C4-2B (cell line): ENCODE measurements around the gene HTT.
A peak's percentile ranks its signal among the peaks of the same experiment; 100 is the strongest.

Experiments used
- H3K27ac ChIP-seq: fragments of 450-650 bp; 2 replicates; pipeline ENCODE4 v1.5.1; 2017
- CTCF ChIP-seq: fragments of 450-650 bp; conservative IDR thresholded peaks from 2 replicates; pipeline ENCODE4 v1.5.1; 2017; ENCODE audit warnings: mild to moderate bottlenecking
- ZFX ChIP-seq: fragments of 450-650 bp; IDR thresholded peaks from 2 replicates; pipeline ENCODE4 v1.6.1; 2017

Gene HTT

GRCh38 chr4:3074846-3075651, 568 bp downstream of the HTT start:
- no peak for TF ChIP-seq CTCF
- peak; percentile 59 for TF ChIP-seq ZFX
- peak overlapping the region; percentile 77 for H3K27ac ChIP-seq

- peak overlapping the region; percentile 77 for H3K27ac ChIP-seq
- no peak for TF ChIP-seq CTCF
Observed at GRCh38 chr4:3075652-3075981, 1.1 kb downstream of the HTT start.

- no peak overlapping the region for H3K27ac ChIP-seq
- TF ChIP-seq CTCF (no peak), ZFX (no peak)
Observed at GRCh38 chr4:3077796-3078195, 3.3 kb downstream of the HTT start.

- TF ChIP-seq CTCF: no peak
- no peak for TF ChIP-seq ZFX
- H3K27ac ChIP-seq: no peak overlapping the region
Observed at GRCh38 chr4:3079694-3080123, 5.2 kb downstream of the HTT start.

GRCh38 chr4:3082925-3083515, 8.5 kb downstream of the HTT start:
- H3K27ac ChIP-seq: no peak overlapping the region
- TF ChIP-seq CTCF (no peak), ZFX (no peak)

- TF ChIP-seq CTCF: no peak
- TF ChIP-seq ZFX: no peak
- H3K27ac ChIP-seq: no peak overlapping the region
Observed at GRCh38 chr4:3083732-3084131, 9.3 kb downstream of the HTT start.

GRCh38 chr4:3085948-3086670, 11.6 kb downstream of the HTT start:
- H3K27ac ChIP-seq: no peak overlapping the region
- TF ChIP-seq ZFX (no peak), CTCF (no peak)
